ENCODE results near the gene SRRM4. TPM values are rescaled to one million over a fixed set of nuclear protein-coding genes. Genes with fewer than 3 reads are reported as not detected.

Gene SRRM4
- total RNA-seq, 1 experiment from 2014 or later: not detected

DNA sequence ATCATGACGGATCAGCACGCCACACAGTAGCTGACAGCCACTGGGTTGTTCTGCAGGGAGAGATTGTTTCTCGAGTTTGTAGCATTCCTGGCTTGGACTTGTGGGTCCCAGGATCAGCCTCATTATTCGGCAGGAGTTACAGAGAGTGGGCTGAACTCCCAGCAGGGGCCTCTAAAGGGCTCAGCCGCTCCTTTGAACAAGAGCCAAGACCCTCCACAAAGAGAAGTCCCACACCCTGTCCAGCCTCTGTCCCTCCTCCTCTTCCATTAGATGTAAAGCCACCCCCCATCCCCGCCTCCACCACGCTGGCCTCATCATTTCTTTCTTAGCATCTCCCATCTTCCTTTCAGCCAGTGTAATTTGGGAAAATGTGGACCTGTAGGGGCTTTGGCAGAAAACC, 100.7 kb downstream of the SRRM4 start:
- H3F3A ChIP-seq (ENCODE audit: insufficient read depth, low read depth): no peaks in the 10 kb centered on the region
- intact Hi-C loops (cut with micrococcal nuclease; ENCODE audit: unreplicated experiment): no loop called here
- BruUV-seq (replicated peaks): no TSS peak

DNA sequence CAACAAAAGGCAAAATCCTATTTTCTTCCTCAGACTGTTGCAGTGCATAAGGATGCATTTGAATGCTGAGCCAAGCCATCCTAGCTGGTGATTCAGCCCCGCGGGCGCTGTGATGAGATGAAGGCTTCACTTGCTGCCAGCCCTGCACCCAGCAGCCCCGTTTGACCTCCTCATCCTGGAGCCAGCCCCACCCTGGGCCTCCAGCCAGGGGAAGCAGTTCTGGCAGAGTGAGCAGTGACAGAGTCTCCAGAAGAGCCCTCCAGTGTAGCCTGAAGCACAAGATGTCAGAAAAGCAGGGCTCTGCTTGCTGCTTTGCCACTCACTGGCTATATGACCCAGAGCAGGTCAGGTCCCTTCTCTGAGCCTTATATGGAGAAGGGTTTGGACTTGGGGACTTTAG, 101.2 kb downstream of the SRRM4 start:
- TF ChIP-seq, protein P1, sequence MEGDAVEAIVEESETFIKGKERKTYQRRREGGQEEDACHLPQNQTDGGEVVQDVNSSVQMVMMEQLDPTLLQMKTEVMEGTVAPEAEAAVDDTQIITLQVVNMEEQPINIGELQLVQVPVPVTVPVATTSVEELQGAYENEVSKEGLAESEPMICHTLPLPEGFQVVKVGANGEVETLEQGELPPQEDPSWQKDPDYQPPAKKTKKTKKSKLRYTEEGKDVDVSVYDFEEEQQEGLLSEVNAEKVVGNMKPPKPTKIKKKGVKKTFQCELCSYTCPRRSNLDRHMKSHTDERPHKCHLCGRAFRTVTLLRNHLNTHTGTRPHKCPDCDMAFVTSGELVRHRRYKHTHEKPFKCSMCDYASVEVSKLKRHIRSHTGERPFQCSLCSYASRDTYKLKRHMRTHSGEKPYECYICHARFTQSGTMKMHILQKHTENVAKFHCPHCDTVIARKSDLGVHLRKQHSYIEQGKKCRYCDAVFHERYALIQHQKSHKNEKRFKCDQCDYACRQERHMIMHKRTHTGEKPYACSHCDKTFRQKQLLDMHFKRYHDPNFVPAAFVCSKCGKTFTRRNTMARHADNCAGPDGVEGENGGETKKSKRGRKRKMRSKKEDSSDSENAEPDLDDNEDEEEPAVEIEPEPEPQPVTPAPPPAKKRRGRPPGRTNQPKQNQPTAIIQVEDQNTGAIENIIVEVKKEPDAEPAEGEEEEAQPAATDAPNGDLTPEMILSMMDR (conservative IDR thresholded peaks at IDR 0.05): no peak
- TF ChIP-seq EZH2 (IDR thresholded peaks at IDR 0.05; ENCODE audit: low read depth): no peak
- no peak for DNase-seq
- Histone ChIP-seq H3K27me3 (ENCODE audit: insufficient read depth, low read depth) (peaks cover 28% of the 10 kb centered on the region; the same call in 1 of the 2 replicates), H3K4me2 (no peak overlapping the region), H3F3A (ENCODE audit: insufficient read depth, low read depth) (no peaks in the 10 kb centered on the region), H3K79me2 (ENCODE audit: low read depth) (no peaks in the 10 kb centered on the region), H4K20me1 (ENCODE audit: insufficient read depth) (no peaks in the 10 kb centered on the region), H3K36me3 (ENCODE audit: low read depth) (no peaks in the 10 kb centered on the region), H3K9me2 (ENCODE audit: insufficient read depth) (no peaks in the 10 kb centered on the region), H3K9me3 (ENCODE audit: insufficient read depth, low read depth) (no peaks in the 10 kb centered on the region), H2AFZ (no peak overlapping the region), H3K4me3 (no peak overlapping the region), H3K4me1 (replicated peaks; ENCODE audit: insufficient read depth) (no peaks in the 10 kb centered on the region), H3K27ac (no peak overlapping the region)
- ChIA-PET POLR2A (ENCODE audit: unreplicated experiment) (no interaction called here), CTCF (no interaction called here)
- intact Hi-C loops (cut with micrococcal nuclease; ENCODE audit: unreplicated experiment): no loop called here
- BruUV-seq (replicated peaks): no TSS peak

More for the DNA sequence above, 100.7 kb downstream of the SRRM4 start:
- Histone ChIP-seq H3K4me3 (no peak overlapping the region), H3K79me2 (ENCODE audit: low read depth) (no peaks in the 10 kb centered on the region), H3K9me2 (ENCODE audit: insufficient read depth) (no peaks in the 10 kb centered on the region), H3K9me3 (ENCODE audit: insufficient read depth, low read depth) (no peaks in the 10 kb centered on the region), H3K27me3 (ENCODE audit: insufficient read depth, low read depth) (peaks cover 28% of the 10 kb centered on the region; the same call in 1 of the 2 replicates), H3K36me3 (ENCODE audit: low read depth) (no peaks in the 10 kb centered on the region), H3K4me2 (no peak overlapping the region), H4K20me1 (ENCODE audit: insufficient read depth) (no peaks in the 10 kb centered on the region), H3K4me1 (replicated peaks; ENCODE audit: insufficient read depth) (no peaks in the 10 kb centered on the region), H3K27ac (no peak overlapping the region), H2AFZ (no peak overlapping the region)
- no peak for DNase-seq
- TF ChIP-seq, protein P1 (conservative IDR thresholded peaks at IDR 0.05): no peak
- TF ChIP-seq EZH2 (IDR thresholded peaks at IDR 0.05; ENCODE audit: low read depth): no peak
- ChIA-PET CTCF (no interaction called here), POLR2A (ENCODE audit: unreplicated experiment) (no interaction called here)

DNA sequence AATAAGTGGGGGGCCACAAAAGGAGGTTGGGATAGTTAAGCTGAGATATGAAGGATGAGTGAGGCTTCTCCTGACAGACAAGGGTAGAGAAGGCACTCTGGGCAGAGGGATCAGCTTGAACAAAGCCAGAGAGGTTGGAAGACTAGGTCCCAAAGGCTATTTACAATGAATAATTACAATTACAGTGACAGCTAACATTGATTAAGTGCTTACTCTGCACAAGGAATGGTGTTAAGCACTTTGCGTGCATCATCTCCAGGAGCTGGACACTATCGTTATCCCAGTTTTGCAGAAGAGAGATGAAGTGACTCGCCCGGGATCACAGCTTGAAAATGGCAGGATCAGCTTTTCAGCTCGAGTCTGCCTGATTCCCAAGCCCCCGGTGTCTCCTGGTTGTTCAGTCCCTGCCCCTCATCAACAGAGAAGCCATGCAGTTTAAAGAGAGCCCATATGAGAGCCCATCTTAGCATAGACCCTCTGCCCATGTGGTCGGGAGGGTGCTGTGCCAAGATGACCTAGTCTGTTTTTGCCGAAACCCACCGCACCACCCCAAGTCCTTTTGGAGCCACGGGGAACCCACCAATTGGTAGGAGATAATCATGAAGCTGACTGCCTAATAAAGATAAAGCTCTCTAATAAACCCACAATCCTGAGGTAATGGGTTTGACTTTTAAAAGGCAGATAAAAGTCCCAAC, 107.5 kb downstream of the SRRM4 start:
- no peak overlapping the region for H2AFZ ChIP-seq
- H3K27ac ChIP-seq: no peak overlapping the region
- H3K4me2 ChIP-seq: no peak overlapping the region
- no peak overlapping the region for H3K4me3 ChIP-seq
- CTCF ChIA-PET: no interaction called here
- TF ChIP-seq, protein P1 (conservative IDR thresholded peaks at IDR 0.05): no peak
- TF ChIP-seq EZH2 (IDR thresholded peaks at IDR 0.05; ENCODE audit: low read depth): no peak
- no TSS peak for BruUV-seq (replicated peaks)
- 0 out of 2 replicates have a peak, but pooled peaks cover 8% of the 10 kb centered on the region for H3K27me3 ChIP-seq (ENCODE audit: insufficient read depth, low read depth)
- DNase-seq: no peak
- no peaks in the 10 kb centered on the region for H3K9me3 ChIP-seq (ENCODE audit: insufficient read depth, low read depth)
- no peaks in the 10 kb centered on the region for H3K9me2 ChIP-seq (ENCODE audit: insufficient read depth)
- no peaks in the 10 kb centered on the region for H3K36me3 ChIP-seq (ENCODE audit: low read depth)
- no peaks in the 10 kb centered on the region for H4K20me1 ChIP-seq (ENCODE audit: insufficient read depth)
- no peaks in the 10 kb centered on the region for H3K79me2 ChIP-seq (ENCODE audit: low read depth)
- intact Hi-C loops (cut with micrococcal nuclease; ENCODE audit: unreplicated experiment): no loop called here
- H3K4me1 ChIP-seq (replicated peaks; ENCODE audit: insufficient read depth): no peaks in the 10 kb centered on the region
- no peaks in the 10 kb centered on the region for H3F3A ChIP-seq (ENCODE audit: insufficient read depth, low read depth)
- POLR2A ChIA-PET (ENCODE audit: unreplicated experiment): interaction anchor here (0.6 kb wide), 1 partner anchor 352 kb away, joined by 4 read pairs; no protein-coding TSS in a partner anchor

Data from PC-9 (cell line).